HG02798 (cell line): ENCODE measurements around the gene C5orf52.

Experiments used
- ATAC-seq: cut with Tn5 transposase; IDR thresholded peaks from one replicate; pipeline ENCODE4 v1.9.1; 2021; ENCODE audit warnings: mild to moderate bottlenecking; ENCODE audit not compliant: unreplicated experiment, poor library complexity

The C5orf52 gene

GRCh38 chr5:157670662-157671591 is at the start of gene C5orf52:
TSS of gene C5orf52 (plus strand) at chr5:157671533. CDS start at chr5:157671615, 82 bp downstream.
- ATAC-seq: no peak

- no peak for ATAC-seq
Observed at GRCh38 chr5:157624144-157624543, 47.2 kb upstream of the C5orf52 start.

- no peak for ATAC-seq
Observed at GRCh38 chr5:157626831-157627230, 44.5 kb upstream of the C5orf52 start.

GRCh38 chr5:157630341-157630740 is 41.0 kb upstream of the C5orf52 start:
- ATAC-seq: no peak

- no peak for ATAC-seq
Observed at GRCh38 chr5:157640406-157641066, 30.8 kb upstream of the C5orf52 start.

GRCh38 chr5:157648275-157648990 is 22.9 kb upstream of the C5orf52 start:
- ATAC-seq: no peak

- no peak for ATAC-seq
Observed at GRCh38 chr5:157649101-157649500, 22.2 kb upstream of the C5orf52 start.

GRCh38 chr5:157650991-157651611 is 20.2 kb upstream of the C5orf52 start:
- no peak for ATAC-seq

- peak; percentile 77 for ATAC-seq
Observed at GRCh38 chr5:157651623-157652376, 19.5 kb upstream of the C5orf52 start.

- no peak for ATAC-seq
Observed at GRCh38 chr5:157652377-157652692, 19.0 kb upstream of the C5orf52 start, which contains the start of gene SOX30. TSS of gene SOX30 (minus strand) at chr5:157652438. CDS start at chr5:157652078, 360 bp downstream.

GRCh38 chr5:157657516-157657915 is 13.8 kb upstream of the C5orf52 start:
- ATAC-seq: no peak

- ATAC-seq: no peak
Observed at GRCh38 chr5:157658893-157659292, 12.4 kb upstream of the C5orf52 start.

GRCh38 chr5:157659868-157660660 is 11.3 kb upstream of the C5orf52 start:
- no peak for ATAC-seq

- ATAC-seq: no peak
Observed at GRCh38 chr5:157665467-157666070, 5.8 kb upstream of the C5orf52 start.

GRCh38 chr5:157668356-157668755 is 3.0 kb upstream of the C5orf52 start:
- no peak for ATAC-seq

GRCh38 chr5:157669701-157670097 is 1.6 kb upstream of the C5orf52 start:
- no peak for ATAC-seq

GRCh38 chr5:157671592-157672330 is 428 bp downstream of the C5orf52 start:
- no peak for ATAC-seq

GRCh38 chr5:157672976-157673375 is 1.6 kb downstream of the C5orf52 start:
- ATAC-seq: no peak
